Measurements from ENCODE around the gene BMP7. TPM values are rescaled to one million over a fixed set of nuclear protein-coding genes. Genes with fewer than 3 reads are reported as not detected.

Gene BMP7
- total RNA-seq, 3 donors from 2014 or later: 1.7 to 2.8 (median 2.0) TPM

GRCh38 chr20:57259121-57259937, 7.1 kb downstream of the BMP7 start:
- TF ChIP-seq CTCF (IDR thresholded peaks at IDR 0.05): no peak
- DNase-seq: no peak
- Histone ChIP-seq H3K4me1 (ENCODE audit: low read depth) (no peaks in the 10 kb centered on the region), H3K36me3 (ENCODE audit: low read depth) (no peaks in the 10 kb centered on the region), H3K4me3 (no peak overlapping the region), H3K9me3 (no peaks in the 10 kb centered on the region)
- intact Hi-C loops (cut with DNase I, micrococcal nuclease): no loop called here
- ATAC-seq: peak; percentile 15

- DNase-seq: no peak
- Histone ChIP-seq H3K36me3 (ENCODE audit: low read depth) (no peaks in the 10 kb centered on the region), H3K4me3 (no peak overlapping the region), H3K9me3 (no peaks in the 10 kb centered on the region), H3K4me1 (ENCODE audit: low read depth) (no peaks in the 10 kb centered on the region)
- no peak for TF ChIP-seq CTCF (IDR thresholded peaks at IDR 0.05)
- intact Hi-C loops (cut with DNase I, micrococcal nuclease): no loop called here
- peak; percentile 63 for ATAC-seq
These were observed 8.6 kb downstream of the BMP7 start for GRCh38 chr20:57257701-57258453.

GRCh38 chr20:57256908-57257307, 9.5 kb downstream of the BMP7 start:
- Histone ChIP-seq H3K4me1 (ENCODE audit: low read depth) (no peaks in the 10 kb centered on the region), H3K9me3 (no peaks in the 10 kb centered on the region), H3K36me3 (ENCODE audit: low read depth) (no peaks in the 10 kb centered on the region), H3K4me3 (no peak overlapping the region)
- DNase-seq (no peak), ATAC-seq (no peak)
- no peak for TF ChIP-seq CTCF (IDR thresholded peaks at IDR 0.05)
- intact Hi-C loops (cut with DNase I, micrococcal nuclease): no loop called here

- H3K36me3 ChIP-seq (ENCODE audit: low read depth): no peaks in the 10 kb centered on the region
- intact Hi-C loops (cut with DNase I, micrococcal nuclease): no loop called here
- ATAC-seq (no peak), DNase-seq (no peak)
- no peak overlapping the region for H3K4me3 ChIP-seq
- no peaks in the 10 kb centered on the region for H3K9me3 ChIP-seq
- no peaks in the 10 kb centered on the region for H3K4me1 ChIP-seq (ENCODE audit: low read depth)
- TF ChIP-seq CTCF (IDR thresholded peaks at IDR 0.05): no peak
These were observed 10.2 kb downstream of the BMP7 start for GRCh38 chr20:57256205-57256604.

GRCh38 chr20:57255183-57255582, 11.3 kb downstream of the BMP7 start:
- no peaks in the 10 kb centered on the region for H3K36me3 ChIP-seq (ENCODE audit: low read depth)
- intact Hi-C loops (cut with DNase I, micrococcal nuclease): no loop called here
- no peak for TF ChIP-seq CTCF (IDR thresholded peaks at IDR 0.05)
- H3K4me3 ChIP-seq: no peak overlapping the region
- DNase-seq (no peak), ATAC-seq (no peak)
- H3K4me1 ChIP-seq (ENCODE audit: low read depth): no peaks in the 10 kb centered on the region
- no peaks in the 10 kb centered on the region for H3K9me3 ChIP-seq

All from mucosa of descending colon (tissue), 3 donors.